HL-60 (cell line): Measurements from ENCODE around the gene SPRYD4.
"Not testable (repeated sequence)": the region's sequence is repeated elsewhere in the genome, so short reads cannot be mapped to it uniquely, and the experiment has no call there.

Experiments
- TF ChIP-seq, protein P1 (sequence below): IDR thresholded peaks from 2 replicates; pipeline ENCODE4 v1.6.1; 2012; ENCODE audit warnings: low read depth; ENCODE audit not compliant: insufficient replicate concordance
- TF ChIP-seq, protein P2 (sequence below): IDR thresholded peaks from one replicate; pipeline ENCODE4 v1.5.1; 2011; ENCODE audit warnings: low read length, control low read depth, inconsistent platforms; ENCODE audit not compliant: insufficient read depth

GRCh38 chr12:56499879-56500278 lies 31.5 kb downstream of the SPRYD4 start:
- TF ChIP-seq, protein P1, sequence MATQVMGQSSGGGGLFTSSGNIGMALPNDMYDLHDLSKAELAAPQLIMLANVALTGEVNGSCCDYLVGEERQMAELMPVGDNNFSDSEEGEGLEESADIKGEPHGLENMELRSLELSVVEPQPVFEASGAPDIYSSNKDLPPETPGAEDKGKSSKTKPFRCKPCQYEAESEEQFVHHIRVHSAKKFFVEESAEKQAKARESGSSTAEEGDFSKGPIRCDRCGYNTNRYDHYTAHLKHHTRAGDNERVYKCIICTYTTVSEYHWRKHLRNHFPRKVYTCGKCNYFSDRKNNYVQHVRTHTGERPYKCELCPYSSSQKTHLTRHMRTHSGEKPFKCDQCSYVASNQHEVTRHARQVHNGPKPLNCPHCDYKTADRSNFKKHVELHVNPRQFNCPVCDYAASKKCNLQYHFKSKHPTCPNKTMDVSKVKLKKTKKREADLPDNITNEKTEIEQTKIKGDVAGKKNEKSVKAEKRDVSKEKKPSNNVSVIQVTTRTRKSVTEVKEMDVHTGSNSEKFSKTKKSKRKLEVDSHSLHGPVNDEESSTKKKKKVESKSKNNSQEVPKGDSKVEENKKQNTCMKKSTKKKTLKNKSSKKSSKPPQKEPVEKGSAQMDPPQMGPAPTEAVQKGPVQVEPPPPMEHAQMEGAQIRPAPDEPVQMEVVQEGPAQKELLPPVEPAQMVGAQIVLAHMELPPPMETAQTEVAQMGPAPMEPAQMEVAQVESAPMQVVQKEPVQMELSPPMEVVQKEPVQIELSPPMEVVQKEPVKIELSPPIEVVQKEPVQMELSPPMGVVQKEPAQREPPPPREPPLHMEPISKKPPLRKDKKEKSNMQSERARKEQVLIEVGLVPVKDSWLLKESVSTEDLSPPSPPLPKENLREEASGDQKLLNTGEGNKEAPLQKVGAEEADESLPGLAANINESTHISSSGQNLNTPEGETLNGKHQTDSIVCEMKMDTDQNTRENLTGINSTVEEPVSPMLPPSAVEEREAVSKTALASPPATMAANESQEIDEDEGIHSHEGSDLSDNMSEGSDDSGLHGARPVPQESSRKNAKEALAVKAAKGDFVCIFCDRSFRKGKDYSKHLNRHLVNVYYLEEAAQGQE = not testable (repeated sequence)
- TF ChIP-seq, protein P2, sequence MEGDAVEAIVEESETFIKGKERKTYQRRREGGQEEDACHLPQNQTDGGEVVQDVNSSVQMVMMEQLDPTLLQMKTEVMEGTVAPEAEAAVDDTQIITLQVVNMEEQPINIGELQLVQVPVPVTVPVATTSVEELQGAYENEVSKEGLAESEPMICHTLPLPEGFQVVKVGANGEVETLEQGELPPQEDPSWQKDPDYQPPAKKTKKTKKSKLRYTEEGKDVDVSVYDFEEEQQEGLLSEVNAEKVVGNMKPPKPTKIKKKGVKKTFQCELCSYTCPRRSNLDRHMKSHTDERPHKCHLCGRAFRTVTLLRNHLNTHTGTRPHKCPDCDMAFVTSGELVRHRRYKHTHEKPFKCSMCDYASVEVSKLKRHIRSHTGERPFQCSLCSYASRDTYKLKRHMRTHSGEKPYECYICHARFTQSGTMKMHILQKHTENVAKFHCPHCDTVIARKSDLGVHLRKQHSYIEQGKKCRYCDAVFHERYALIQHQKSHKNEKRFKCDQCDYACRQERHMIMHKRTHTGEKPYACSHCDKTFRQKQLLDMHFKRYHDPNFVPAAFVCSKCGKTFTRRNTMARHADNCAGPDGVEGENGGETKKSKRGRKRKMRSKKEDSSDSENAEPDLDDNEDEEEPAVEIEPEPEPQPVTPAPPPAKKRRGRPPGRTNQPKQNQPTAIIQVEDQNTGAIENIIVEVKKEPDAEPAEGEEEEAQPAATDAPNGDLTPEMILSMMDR = not testable (repeated sequence)
